GM12878 (cell line): ENCODE data around the gene TGFB1I1. TPM values are rescaled to one million over a fixed set of nuclear protein-coding genes. Genes with fewer than 3 reads are reported as not detected.

Experiments
- ATAC-seq: fragments of 200-7000 bp; cut with Tn5 transposase; 3 replicates; pipeline ENCODE4 v1.9.1; 2020; ENCODE audit warnings: mild to moderate bottlenecking, moderate library complexity
- BruUV-seq: library from RNA; stranded (reverse); fragments of 400-500 nt; replicated peaks from 2 replicates; lab custom pipeline; 2021; lab: Mats Ljungman, UMichigan
- CTCF ChIA-PET: fragments of 300-600 bp; sonication (Branson Sonifier 250); formaldehyde crosslinking; extraction: SDS; loops from one replicate; lab custom pipeline; 2021; ENCODE audit warnings: inconsistent platforms; lab: Yijun Ruan, JAX
- POLR2A ChIA-PET: fragments of 350-600 bp; formaldehyde crosslinking; extraction: SDS; loops from one replicate; lab custom pipeline; 2021; ENCODE audit warnings: inconsistent platforms; lab: Charles Lee
- RAD21 ChIA-PET: fragments of 300-600 bp; sonication (Branson Sonifier 250); formaldehyde crosslinking; loops from one replicate; lab custom pipeline; 2023; ENCODE audit warnings: antibody characterized with exemption; ENCODE audit not compliant: unreplicated experiment; lab: Charles Lee
- SMC1A ChIA-PET: fragments of 300-600 bp; sonication (Branson Sonifier 250); formaldehyde crosslinking; loops from one replicate; lab custom pipeline; 2023; ENCODE audit not compliant: unreplicated experiment, uncharacterized antibody; lab: Charles Lee
- DNase-seq: peaks from one replicate; pipeline ENCODE4 v3.0.0-alpha.2; 2011; ENCODE audit warnings: low read depth, low spot score
- FAIRE-seq: peaks from 3 replicates; lab custom pipeline; 2011; peaks lifted over from hg19 to GRCh38; lab: Jason Lieb, UNC
- H2AFZ ChIP-seq: 2 replicates; pipeline ENCODE4 v1.6.0; 2011; ENCODE audit warnings: low read depth, low read length, control low read depth; ENCODE audit not compliant: control insufficient read depth
- H3K27ac ChIP-seq: 2 replicates; pipeline ENCODE4 v1.5.1; 2011; ENCODE audit warnings: control low read depth; ENCODE audit not compliant: control insufficient read depth, insufficient read depth
- H3K27me3 ChIP-seq, 2 experiments: replicated peaks in 1 of 2; 2 replicates each; pipeline versions ENCODE4 v1.6.0 to v1.6.1; 2011; ENCODE audit warnings: low read length in 1 of 2; ENCODE audit not compliant: control insufficient read depth in 2 of 2, insufficient read depth in 2 of 2
- H3K36me3 ChIP-seq, 2 experiments: 2 replicates each; pipeline ENCODE4 v1.5.1; 2011; ENCODE audit warnings: low read length in 1 of 2; ENCODE audit not compliant: control insufficient read depth in 2 of 2, insufficient read depth in 2 of 2
- H3K4me1 ChIP-seq: 2 replicates; pipeline ENCODE4 v1.6.1; 2011; ENCODE audit warnings: mild to moderate bottlenecking, low read length, moderate library complexity, mixed read lengths; ENCODE audit not compliant: control insufficient read depth, insufficient read depth
- H3K4me2 ChIP-seq: 2 replicates; pipeline ENCODE4 v1.6.0; 2011; ENCODE audit warnings: control low read depth; ENCODE audit not compliant: control insufficient read depth, insufficient read depth
- H3K4me3 ChIP-seq: fragments of 200-600 bp; sonication (generic); 2 replicates; pipeline ENCODE4 v1.5.1; 2016
- H3K79me2 ChIP-seq: 2 replicates; pipeline ENCODE4 v1.6.0; 2011; ENCODE audit warnings: low read length; ENCODE audit not compliant: control insufficient read depth, insufficient read depth
- H3K9ac ChIP-seq: 2 replicates; pipeline ENCODE4 v1.8.0; 2011; ENCODE audit warnings: low read length, control low read depth, mixed read lengths; ENCODE audit not compliant: control insufficient read depth, insufficient read depth
- H3K9me3 ChIP-seq: replicated peaks from 3 replicates; pipeline ENCODE4 v1.5.1; 2011; ENCODE audit warnings: mild to moderate bottlenecking, low read length; ENCODE audit not compliant: control insufficient read depth, insufficient read depth
- H4K20me1 ChIP-seq: 2 replicates; pipeline ENCODE4 v1.6.0; 2011; ENCODE audit not compliant: control insufficient read depth, insufficient read depth
- BCL11A ChIP-seq: IDR thresholded peaks from 2 replicates; pipeline ENCODE4 v1.6.1; 2011; ENCODE audit warnings: low read depth, low read length
- ESRRA ChIP-seq: IDR thresholded peaks from 2 replicates; pipeline ENCODE4 v1.6.1; 2012; ENCODE audit warnings: mild to moderate bottlenecking, low read length, improper control_type of control experiment
- NKRF ChIP-seq: fragments of 450-650 bp; conservative IDR thresholded peaks from 2 replicates; pipeline ENCODE4 v1.6.1; 2017; ENCODE audit warnings: mild to moderate bottlenecking, moderate library complexity
- PAX8 ChIP-seq: fragments of 450-650 bp; IDR thresholded peaks from 2 replicates; pipeline ENCODE4 v1.6.1; 2017; ENCODE audit warnings: mild to moderate bottlenecking, moderate library complexity
- SMAD5 ChIP-seq: IDR thresholded peaks from 2 replicates; pipeline ENCODE4 v1.6.1; 2016; ENCODE audit warnings: antibody characterized with exemption, low read depth
- SRF ChIP-seq, 2 experiments: IDR thresholded peaks; 2 replicates each; pipeline ENCODE4 v1.6.1; 2011; ENCODE audit warnings: low read depth in 2 of 2, low read length in 2 of 2, mild to moderate bottlenecking in 1 of 2, moderate library complexity in 1 of 2
- ZNF207 ChIP-seq: fragments of 450-650 bp; IDR thresholded peaks from 2 replicates; pipeline ENCODE4 v1.6.1; 2014; ENCODE audit warnings: antibody characterized with exemption, mild to moderate bottlenecking, borderline replicate concordance
- WGBS: methylation state at CpG from one replicate; pipeline ENCODE4 v1.1.6; 2016; ENCODE audit warnings: low lambda C conversion rate; ENCODE audit not compliant: insufficient replicate concordance, insufficient coverage; ENCODE audit errors: missing lambda C conversion rate; 5-methylcytosine and 5-hydroxymethylcytosine counted together
- in situ Hi-C: fragments of 300-500 bp; cut with MboI; formaldehyde crosslinking; loops from 9 replicates; pipeline ENCODE4 v1.14.3; 2018; ENCODE audit warnings: mixed read lengths
- intact Hi-C: fragments of 100-400 bp; cut with micrococcal nuclease; formaldehyde crosslinking; loops from one replicate; pipeline ENCODE4 v1.14.2; 2022; ENCODE audit not compliant: unreplicated experiment
- polyA plus RNA-seq, 11 experiments: library from polyadenylated mRNA; depleted of rRNA in 4 of 11; unstranded in 6 of 11; stranded (reverse) in 5 of 11; fragments of >200 nt; fragmentation: Nextera tagmentation in 4 of 11; fragmentation: Illumina TruSeq in 1 of 11; extraction: Ambion mirVana in 4 of 11; extraction: Trizol in 1 of 11; gene quantifications; 1 replicate in 1 of 11; 2 replicates in 10 of 11; pipeline versions ENCODE4 v1.2.1 to v1.2.3, GENCODE V29; 2011 to 2016; ENCODE audit warnings: inconsistent platforms in 2 of 11, missing spikeins in 2 of 11, low read depth in 1 of 11
- total RNA-seq, 4 experiments: library from RNA; depleted of rRNA in 3 of 4; stranded (reverse); fragments of >200 nt in 3 of 4; fragmentation: Illumina TruSeq in 1 of 4; extraction: Trizol in 1 of 4; gene quantifications; 2 replicates each; pipeline versions ENCODE4 v1.2.1 to v1.2.3, GENCODE V29; 2013 to 2021

TGFB1I1 gene
- total and polyA plus RNA-seq, 10 of the 15 experiments (the other 5 are each of a cell fraction or from before 2014, with no cell fraction given): 0.13 to 2.3 (median 0.41) TPM; not detected in 2

DNA sequence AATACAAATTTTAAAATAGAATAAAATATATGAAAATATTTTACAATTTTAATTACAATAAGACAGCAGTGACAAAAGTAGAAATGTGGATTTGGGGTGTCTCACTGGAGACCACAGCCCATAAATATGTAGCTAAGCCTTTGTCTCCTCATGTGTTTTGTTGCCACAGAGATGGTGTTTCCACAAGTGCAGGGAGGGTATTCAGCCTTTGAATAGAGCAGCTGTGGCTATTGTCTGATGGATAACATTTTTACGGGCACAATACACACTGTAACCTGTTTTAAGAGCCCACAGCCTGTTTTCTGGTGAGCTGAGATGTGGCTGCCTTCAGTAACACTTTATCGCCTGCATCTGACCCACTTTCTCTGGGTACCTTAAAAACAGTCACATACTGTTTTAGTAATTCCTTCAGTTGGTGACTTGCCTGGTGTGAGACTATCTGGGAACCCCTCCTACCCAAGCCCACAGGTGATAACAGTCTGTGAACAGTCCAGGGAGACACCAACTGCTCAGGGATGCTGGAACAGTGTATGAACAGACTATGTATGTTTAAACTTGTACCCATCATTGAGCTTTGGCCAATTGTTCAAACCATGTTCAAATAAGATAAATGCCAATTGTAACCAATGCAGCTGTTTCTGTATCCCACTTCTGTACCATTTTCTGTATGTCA lies 47.9 kb downstream of the TGFB1I1 start:
- ATAC-seq (no peak), FAIRE-seq (no peak), DNase-seq (no peak)
- RAD21 ChIA-PET: no interaction called here
- SMC1A ChIA-PET: no interaction called here
- in situ Hi-C loops (loop anchor here (5.0 kb wide), 1 partner anchor 52 kb away; no protein-coding TSS in a partner anchor), intact Hi-C loops (no loop called here)
- no peaks in the 10 kb centered on the region for H3K79me2 ChIP-seq
- H2AFZ ChIP-seq: no peak overlapping the region
- H3K36me3 ChIP-seq: no peaks in the 10 kb centered on the region
- BruUV-seq: no TSS peak
- H3K9ac ChIP-seq: no peak overlapping the region
- H3K9me3 ChIP-seq: no peaks in the 10 kb centered on the region; the same call in 2 of the 3 replicates
- no peaks in the 10 kb centered on the region for H4K20me1 ChIP-seq
- no peaks in the 10 kb centered on the region for H3K4me1 ChIP-seq
- no peaks in the 10 kb centered on the region for H3K27me3 ChIP-seq
- 50% methylated on average over 2 of the region's 2 CpGs for WGBS
- no peak overlapping the region for H3K4me3 ChIP-seq
- H3K27ac ChIP-seq: no peak overlapping the region
- TF ChIP-seq ESRRA: no peak
- TF ChIP-seq SMAD5: no peak
- TF ChIP-seq PAX8: no peak
- TF ChIP-seq NKRF: no peak
- no peak for TF ChIP-seq BCL11A
- no peak for TF ChIP-seq SRF (IDR thresholded peaks at IDR 0.05; ENCODE audit: low read depth in 2 of 2, low read length in 2 of 2)
- no peak for TF ChIP-seq ZNF207
- TF ChIP-seq, all 136 proteins: peak for 0
- CTCF ChIA-PET: no interaction called here
- POLR2A ChIA-PET: no interaction called here
- H3K4me2 ChIP-seq: no peak overlapping the region
